Hematopoietic multipotent progenitor cell treated with erythropoietin and hydrocortisone succinate and interleukin-3 and kit ligand, for 17 days (in vitro differentiated cells): ENCODE results near the gene DUSP22.
"Not testable (repeated sequence)": the region's sequence is repeated elsewhere in the genome, so short reads cannot be mapped to it uniquely, and the experiment has no call there.

ENCODE experiments used
- DNase-seq: peaks from one replicate; pipeline ENCODE4 v3.0.0-alpha.2; 2015; ENCODE audit warnings: low spot score

DUSP22 gene, protein sequence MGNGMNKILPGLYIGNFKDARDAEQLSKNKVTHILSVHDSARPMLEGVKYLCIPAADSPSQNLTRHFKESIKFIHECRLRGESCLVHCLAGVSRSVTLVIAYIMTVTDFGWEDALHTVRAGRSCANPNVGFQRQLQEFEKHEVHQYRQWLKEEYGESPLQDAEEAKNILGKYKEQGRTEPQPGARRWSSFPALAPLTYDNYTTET

DNA sequence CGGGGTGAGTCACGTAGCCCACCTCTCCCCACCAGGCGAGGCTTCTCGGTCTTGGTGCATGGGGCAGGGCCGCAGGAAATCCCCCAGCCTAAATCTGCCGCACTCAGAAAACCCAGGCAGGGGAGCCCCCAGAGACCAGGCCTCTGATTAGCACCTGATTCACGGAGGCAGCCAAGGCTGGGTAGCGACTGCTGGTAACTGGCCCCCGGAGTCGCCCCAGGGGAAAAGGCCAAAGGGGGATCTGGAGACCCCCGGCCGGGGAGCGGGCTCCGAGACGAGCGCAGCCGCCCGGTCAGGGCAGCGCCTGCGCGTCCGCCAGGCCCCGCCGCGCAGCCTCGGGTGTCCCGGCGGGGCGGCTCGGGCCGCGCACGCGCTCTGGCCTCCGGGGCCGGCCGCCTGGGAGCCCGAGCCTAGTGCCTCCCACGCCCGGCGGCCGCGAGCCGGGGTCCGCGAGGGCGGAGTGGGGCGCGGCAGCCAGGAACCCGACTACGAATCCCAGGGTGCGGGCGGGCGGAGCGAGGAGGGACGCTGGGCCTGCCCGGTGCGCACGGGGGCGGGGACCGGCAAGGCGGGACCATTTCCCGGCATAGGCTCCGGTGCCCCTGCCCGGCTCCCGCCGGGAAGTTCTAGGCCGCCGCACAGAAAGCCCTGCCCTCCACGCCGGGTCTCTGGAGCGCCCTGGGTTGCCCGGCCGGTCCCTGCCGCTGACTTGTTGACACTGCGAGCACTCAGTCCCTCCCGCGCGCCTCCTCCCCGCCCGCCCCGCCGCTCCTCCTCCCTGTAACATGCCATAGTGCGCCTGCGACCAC, at the start of gene DUSP22:
Gene DUSP22, plus strand, starts transcription at position 791 of the 809 bp plus-strand sequence. CDS start 53 bp downstream, outside the sequence.
- peak; percentile 63 for DNase-seq

DNA sequence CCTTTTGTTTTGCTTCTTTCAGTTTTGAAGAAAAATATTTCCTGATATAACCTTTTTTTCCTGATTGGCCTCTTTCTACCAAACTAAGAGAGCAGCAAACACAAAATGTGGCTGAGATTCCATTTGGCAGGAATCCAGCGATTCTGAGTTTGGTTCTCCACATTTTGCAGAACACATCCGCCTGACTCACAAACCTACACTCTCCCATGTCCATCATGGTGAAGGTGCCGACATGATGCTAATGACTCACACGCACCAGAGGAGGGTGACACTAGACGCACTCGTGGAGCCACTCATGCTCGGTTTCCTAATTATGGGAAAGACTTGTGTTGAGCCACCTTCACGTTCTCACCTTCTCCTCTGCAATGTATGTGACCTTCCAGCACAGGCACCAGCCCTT, 45.9 kb upstream of the DUSP22 start:
- DNase-seq: no peak

DNA sequence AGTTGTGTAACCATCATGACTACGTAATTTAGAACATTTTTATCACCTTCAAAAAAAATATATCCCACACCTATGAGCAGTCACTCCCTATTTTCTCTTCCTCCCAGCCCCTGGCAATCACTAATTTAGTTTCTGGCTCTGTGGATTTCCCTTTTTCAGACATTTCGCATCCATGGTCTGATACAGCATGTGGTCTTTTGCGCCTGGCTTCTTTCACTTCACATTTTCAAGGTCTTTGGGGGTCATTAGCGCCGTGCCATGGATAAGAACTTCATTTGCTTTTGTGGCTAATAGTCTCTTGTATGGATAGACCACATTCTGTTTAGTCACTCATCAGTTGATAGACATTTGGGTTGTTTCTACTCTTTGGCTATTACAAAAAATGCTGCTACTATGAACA, 44.9 kb upstream of the DUSP22 start:
- DNase-seq: no peak

DNA sequence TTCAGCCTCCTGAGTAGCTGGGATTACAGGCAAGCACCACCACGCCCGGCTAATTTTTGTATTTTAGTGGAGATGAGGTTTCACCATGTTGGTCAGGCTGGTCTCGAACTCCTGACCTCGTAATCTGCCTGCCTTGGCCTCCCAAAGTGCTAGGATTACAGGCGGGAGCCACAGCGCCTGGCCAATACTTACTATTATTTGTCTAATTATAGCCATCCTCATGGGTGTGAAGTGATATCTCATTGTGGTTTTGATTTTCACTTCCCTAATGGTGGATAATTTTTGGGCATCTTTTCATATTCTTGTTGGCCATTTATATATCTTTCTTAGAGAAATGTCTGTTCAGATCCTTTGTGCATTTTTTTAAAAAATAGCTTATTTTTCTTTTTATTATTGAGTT, 44.2 kb upstream of the DUSP22 start:
- DNase-seq: not testable (repeated sequence)

DNA sequence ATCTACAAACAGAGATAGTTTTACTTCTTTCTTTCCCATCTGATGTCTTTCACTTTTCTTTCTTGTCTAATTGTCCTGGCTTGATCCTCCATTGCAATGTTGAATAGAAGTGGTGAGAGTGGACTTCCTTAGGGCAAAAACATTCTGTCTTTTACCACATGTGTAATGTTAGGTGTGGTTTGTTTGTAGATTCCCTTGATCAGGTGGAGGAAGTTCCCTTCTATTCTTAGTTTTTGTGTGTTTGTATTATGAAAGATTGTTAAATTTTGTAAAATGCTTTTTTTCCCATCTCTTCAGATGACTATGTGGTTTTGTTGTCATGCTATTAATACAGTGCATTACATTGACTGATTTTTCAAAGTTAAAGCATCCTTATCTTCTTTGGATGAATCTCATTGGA, 41.6 kb upstream of the DUSP22 start:
- DNase-seq: no peak

DNA sequence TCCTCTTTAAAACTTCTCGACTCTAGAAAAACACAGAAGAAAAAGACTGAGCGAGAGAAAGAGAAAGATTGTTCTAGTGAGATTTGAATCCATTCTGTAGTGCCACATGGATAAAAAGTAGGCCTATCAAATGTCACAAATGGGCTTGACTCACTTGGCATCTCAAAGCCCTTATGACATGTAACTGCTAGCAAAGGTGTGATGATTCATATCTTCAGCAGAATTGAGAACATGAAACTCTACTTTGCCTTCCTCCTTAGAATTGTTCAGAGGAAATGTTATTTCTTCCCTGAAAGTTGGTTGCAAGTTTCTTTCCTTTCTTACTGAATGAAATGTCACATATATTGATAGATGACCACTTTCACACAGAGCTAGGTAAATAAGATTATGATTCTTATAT, 40.4 kb upstream of the DUSP22 start:
- no peak for DNase-seq

DNA sequence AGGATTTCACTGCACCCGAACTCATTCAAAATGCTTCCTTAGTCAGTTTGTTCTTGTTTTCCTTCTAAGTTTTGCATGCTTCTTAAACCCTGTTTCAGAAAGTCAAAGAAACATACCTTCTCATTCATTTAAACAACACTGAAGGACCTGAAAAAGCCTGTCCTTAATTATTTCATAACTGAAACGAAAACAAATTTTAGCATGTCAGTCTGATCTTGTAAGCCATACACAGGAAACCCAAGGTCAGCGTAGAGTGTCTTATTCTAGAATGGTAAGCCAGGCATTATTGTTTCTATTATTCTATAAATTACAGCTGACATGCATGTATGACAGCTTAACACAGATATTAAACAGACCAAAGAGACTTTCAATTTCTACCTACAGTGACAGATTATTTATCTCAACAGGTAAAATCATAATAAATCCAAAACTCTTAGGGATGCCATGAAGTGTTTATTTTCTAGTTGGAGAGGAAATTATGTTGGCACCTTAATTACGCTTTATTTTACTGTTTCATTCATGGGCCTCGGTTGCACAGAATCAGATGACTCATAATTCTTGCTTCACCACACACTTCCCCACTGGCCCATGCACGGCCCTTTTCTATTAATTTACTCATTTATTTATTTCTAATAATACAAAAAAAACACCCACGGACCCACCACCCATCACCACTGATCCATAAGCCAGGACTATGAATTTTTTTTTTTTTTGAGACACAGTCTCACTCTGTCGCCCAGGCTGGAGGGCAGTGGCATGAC, 39.3 kb upstream of the DUSP22 start:
- no peak for DNase-seq

DNA sequence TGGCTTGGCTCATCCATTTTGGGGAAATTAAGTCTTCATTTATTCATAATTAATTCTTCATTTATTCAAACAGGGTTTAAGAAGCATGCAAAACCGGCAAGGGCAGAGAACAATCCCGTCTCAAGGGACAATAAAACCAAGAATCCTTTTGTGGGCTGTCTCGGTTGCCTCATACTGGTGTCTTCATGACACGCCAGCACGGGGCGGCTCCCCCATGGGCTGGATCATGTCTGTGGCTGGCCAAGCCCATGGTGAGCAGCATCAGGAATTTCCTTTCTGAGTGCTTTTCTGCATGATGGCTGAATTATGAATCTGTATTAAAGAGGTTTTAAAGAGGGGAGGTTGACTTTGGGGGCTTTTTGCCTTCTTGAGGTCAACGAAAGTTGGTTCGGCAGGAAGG, 38.3 kb upstream of the DUSP22 start:
- no peak for DNase-seq

DNA sequence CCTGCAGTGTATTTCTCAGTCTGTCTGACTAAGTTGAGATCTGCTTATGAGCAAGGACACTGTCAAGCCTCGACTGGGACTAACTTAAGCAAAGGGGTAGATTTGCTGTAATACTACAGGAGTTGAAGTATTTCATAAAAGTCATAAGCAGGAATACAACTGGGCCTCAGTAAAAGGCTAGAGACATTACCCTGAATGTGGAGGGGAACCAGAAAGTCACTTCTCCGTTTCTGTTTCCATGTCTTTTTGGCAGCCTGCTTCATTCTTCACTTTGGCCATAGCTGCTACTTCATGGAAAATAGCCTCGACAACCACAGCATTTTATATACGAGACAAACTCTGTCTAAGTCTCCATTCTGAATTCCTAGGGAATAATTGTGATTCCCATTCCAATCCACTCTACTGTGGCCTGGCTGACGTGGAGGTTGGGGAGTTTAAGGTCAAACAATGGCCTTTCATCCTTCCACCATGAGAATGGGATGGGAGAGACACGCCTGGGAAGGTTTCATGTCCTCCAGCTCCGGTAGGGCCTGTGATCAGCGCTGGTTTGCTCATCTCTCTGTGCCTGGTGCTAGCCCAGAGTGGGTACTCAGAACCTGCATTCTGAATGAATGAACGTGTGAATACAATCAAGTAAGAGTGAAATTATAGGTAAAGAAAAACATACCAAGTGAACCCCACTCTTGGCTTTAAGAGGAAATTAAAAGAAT, 37.1 kb upstream of the DUSP22 start:
- DNase-seq: no peak

DNA sequence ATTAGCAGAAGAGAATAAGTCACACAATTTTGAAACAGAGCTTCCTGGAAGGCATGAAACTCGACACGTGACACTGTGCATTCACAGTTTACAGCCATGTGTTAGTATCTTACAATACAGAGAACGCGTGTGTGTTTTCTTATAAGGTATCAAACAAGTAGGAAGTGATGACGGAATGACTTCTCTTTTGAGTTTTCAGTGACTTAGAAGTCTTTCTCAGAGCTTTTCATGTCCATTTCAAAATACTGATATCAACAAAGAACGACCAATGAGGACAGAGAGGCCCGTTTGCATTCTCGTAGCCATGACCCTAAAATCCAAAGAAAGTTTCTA, 36.6 kb upstream of the DUSP22 start:
- no peak for DNase-seq

DNA sequence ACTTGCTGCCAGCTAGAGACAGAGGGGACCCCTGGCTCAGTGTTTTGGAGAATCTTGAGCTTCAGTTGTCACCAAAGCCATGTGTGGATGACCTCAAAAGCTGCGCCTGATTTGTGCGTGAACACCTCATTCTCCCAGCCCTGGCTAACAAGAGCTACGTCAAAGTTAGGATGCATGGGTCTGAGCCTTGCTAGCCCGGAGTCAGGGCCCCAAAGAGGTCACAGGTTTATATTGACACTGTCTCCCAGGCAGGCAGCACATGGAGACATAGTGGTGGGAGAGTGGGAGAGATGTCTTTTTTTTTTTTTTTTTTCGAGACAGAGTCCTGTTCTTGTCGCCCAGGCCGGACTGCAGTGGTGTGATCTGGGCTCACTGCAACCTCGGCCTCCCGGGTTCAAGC, 36.1 kb upstream of the DUSP22 start:
- DNase-seq: no peak

DNA sequence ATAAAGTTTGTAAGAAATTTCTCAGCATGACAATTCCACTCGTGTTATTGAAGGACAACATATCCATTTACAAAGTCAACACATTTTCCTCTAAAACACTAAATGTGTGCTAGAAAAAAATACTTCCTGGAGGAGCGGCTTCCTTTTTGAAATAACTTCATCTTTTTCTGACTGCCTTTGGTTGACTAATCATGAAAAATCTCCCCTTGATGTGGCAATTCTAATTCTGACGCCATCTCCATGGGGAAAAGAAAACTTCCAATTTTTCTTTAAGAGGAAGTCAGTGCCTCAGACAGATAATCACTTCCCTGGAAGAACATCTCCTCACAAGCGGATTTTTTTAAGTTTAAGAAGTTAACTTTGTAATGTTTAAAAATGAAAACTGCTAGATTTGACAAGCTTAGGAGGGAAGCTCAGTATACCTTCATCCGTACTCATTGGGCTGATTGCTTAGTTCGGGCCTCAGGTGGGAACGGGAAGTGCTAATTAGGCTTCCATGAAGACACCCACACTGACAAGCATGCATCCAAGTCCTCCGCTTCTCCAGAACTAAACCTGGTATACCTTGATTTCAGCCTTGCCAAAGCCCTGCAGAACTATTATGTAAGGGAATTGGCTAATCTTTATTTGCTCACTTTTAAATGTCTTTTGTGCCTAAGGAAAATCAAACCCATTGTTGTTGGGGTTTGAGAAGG, 35.1 kb upstream of the DUSP22 start:
- no peak for DNase-seq

DNA sequence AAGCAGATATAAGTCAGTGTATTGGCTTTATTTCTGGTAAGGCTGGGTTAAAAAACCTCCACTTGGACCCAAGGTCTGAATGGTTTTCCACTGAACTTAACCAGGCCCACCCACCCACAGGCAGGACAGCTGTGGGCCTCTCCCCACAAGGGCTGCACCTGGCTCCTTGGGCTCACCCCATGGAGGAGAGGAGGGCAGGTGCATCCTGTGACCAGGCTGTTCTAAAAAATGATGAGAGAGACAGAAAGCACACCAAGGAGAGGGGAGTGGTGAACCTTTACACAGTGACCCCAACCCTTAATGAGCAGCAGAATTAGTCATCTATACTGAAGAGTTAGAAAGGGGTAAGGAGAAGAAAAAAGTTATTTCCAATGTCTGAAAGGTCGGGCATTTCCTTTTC, 34.5 kb upstream of the DUSP22 start:
- no peak for DNase-seq

DNA sequence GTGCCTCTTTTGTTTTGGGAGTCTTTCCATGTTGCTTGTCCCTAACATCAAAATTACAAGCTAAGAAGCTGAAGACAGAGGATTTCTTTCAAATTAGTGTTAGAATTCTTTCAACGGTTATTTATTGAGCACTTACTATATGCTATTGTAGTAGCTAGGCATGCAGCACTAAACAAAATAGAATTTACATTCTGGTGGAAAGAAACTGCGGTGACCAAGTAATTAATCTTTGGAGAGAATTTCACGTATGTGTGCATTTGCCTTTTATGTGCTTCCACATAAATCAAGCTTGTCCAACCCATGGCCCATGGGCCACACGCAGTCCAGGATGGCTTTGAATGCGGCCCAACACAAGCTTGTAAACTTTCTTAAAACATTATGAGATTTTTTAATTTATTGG, 33.0 kb upstream of the DUSP22 start:
- DNase-seq: no peak

DNA sequence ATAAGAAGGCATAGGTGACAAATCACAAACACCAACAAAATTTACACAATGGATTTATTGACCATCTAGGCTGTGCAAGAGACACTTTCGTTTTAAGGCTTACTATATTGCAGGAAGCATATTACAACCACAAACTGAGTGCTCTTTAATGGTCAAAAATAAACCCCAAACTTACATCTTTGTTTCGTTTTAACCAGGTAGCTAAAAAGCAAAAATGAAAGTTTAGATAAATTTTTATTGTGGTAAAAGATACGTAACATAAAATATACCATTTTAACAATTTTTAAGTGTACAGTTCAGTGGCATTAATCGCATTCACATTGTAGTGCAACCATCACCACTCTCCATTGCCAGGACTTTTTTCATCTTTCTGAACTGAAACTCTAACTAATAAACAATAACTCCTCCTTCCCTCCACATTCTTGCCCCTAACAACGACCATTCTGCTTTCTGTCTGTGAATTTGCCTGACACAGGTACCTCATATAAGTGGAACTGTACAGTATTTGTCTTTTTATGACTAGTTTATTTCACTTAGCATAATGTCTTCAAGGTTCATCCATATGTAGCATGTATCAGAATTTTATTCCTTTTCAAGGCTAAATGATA, 32.3 kb upstream of the DUSP22 start:
- DNase-seq: no peak

DNA sequence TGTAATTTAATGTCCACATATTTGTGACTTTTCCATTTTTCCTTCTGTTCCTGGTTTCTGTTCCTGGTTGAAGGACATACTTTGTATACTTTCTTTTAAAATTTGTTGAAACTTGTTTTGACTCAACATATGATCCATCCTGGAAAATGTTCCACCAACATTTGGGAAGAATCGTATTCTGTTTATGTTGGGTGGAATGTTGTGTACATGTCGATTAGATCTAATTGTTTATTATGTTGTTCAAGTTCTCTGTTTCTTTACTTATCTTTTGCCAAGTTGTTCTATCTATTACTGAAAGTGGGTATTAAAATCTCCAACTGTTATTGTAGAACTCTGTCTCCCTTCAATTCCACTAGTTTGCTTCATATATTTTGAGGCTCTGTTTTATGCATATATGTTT, 27.7 kb upstream of the DUSP22 start:
- no peak for DNase-seq

DNA sequence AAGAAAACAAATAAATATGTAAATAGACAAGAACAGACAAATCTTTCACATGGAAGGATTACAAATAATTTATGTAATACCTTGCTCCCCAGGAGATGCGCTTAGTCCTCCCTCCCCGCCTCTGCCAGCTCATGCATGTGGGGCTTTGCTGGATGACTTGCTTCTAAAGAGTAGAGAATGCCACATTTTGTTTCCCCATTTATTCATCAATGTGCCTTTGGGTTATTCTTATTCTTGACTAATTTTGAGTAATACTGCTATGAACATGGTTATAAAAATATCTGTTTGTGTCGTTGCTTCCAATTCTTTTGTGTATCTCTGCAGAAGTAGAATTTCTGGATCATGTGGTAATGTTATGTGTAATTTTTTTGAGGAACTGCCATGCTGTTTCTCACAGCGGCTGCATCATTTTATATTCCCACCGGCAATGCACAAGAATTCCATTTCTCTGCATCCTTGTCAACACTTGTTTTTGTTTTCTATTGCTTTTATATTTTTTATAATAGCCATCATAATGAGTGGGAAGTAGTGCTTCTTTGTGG, 23.8 kb upstream of the DUSP22 start:
- DNase-seq: no peak

DNA sequence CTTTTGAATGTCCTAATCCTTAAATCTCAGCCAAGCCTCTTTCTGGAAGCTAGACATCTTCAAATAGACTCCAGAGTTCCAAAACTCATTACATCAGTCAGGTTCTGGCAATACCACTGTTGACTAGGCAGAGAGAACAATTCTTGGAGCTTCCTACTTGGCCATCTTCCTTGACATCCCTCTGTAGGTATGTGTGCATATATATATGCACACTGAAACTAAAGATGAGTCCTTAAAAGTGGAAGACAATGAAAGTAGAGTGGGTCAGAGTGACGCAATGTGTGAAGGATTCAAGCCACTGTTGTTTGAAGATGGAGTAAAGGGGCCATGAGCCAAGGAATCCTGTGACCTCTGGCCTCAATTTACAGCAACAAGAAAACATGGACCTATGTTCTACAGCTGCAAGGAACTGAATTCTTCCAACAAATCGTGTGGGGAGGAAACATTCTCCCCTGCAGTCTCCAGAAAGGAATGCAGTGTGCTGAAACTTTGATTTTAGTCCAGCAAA, 18.7 kb upstream of the DUSP22 start:
- DNase-seq: no peak

DNA sequence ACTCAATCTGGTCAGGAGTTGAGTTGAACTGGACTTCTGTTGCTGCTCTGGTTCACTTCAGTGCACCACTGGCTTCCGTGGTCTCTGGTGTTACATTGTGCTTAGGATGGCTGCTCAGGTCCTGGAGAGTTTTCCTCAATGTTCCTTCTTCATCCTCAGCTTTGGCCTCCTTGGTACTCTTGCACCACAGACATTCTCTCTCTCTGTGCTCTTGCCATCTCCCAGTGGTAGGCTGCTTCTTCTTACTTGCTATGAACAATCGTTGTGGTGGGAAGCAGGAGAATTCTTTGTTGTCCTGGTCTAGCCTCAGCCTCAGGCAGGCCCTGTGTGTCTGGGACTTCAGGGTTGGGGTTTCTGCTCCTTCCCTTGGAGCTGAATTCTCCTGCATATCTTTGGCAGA, 14.5 kb upstream of the DUSP22 start:
- no peak for DNase-seq

DNA sequence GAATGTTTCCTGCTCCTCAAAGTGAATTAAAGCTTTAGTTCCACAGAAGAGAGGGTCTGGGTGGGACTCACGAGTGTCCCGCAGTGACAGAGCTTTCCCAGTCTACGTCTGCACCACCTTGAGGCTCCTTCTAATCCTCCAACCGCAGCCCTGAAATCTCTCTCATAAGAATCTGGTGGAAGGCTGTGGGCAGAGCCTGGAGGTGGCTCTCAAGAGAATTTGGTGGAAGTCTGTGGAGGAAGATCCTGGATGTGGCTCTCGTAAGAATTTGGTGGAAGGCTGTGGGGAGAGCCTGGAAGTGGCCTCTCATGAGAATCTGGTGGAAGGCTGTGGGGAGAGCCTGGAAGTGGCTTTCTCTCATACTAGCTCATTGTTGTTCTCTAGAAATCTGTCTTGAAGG, 13.8 kb upstream of the DUSP22 start:
- DNase-seq: no peak
